ENCODE data around the gene CAT.

CAT gene

DNA sequence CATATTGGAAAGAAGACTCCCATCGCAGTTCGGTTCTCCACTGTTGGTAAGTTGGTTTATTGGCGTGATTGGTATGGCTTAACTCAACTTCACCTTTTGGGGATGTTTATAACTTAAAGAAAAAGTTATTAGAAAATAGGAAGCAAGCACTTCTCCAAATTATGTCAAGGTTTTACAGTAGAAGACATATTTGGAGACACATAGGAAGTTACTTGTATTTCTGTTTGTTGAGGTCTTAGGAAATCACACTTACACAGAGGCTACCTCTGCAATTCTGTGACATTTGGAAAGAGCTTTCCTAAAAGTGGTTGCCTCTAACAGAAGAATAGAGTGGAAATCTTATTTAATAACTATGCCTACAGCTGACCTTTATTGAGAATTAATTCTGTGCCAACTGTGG, 12.3 kb downstream of the CAT start:
- in situ Hi-C loops (cut with MboI; ENCODE audit: low pct_unique_long_range_greater_than_20kb, low sequenced_read_pairs) = no loop called here
- DNase-seq = no peak

DNA sequence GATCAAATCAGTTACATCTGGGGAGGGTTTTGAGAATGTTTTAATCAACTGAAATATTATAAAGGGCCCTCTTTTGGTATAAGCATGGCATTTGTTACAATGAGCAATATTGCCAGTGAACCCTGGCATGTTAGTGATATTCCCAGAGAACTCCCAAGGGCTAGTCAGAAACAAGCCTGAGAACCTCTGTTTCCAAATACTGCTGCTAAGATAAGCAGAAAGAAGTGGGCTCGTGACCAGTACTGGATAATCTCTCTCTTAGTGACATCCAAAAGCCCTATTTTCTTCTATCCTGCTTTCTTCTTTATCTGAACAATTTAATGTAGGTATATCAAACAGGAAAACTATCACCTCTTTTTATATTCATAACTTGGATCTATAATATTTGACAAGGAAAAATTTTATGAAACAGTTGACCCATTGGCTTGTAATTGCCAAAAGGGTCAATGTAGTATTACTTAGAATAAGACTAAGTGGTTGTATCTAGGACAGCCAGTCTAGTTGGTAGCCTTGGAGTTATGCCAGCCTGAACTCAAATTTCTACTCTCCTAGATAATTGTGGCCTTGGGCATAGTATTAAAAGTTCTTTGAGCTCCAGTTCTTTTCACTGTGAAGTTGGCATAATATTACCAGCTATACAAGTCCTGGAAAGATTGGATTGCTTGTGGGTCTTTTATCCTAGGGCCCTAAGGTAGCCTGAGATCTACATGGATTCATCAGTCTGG, 15.7 kb downstream of the CAT start:
- no peak for DNase-seq
- in situ Hi-C loops (cut with MboI; ENCODE audit: low pct_unique_long_range_greater_than_20kb, low sequenced_read_pairs) = no loop called here

DNA sequence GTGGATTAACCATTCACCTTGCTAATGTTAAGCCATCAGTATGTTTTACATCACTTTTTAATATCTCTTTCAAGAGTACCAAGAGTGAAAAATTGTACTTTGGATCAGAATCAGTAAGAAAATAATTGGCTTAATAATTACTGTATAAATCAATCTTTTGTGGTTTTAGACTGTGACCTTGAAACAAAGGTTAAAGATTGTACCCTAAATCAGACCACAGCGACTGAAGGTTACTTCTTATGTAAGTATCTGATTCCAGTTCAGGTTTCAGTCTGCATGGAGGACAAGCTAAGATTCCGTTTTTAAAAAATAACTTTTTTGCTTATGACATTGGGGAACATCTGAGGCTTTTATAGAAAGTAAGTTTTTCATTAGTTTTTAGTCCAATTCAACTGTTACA, 18.9 kb downstream of the CAT start:
- in situ Hi-C loops (cut with MboI; ENCODE audit: low pct_unique_long_range_greater_than_20kb, low sequenced_read_pairs) = no loop called here
- no peak for DNase-seq

DNA sequence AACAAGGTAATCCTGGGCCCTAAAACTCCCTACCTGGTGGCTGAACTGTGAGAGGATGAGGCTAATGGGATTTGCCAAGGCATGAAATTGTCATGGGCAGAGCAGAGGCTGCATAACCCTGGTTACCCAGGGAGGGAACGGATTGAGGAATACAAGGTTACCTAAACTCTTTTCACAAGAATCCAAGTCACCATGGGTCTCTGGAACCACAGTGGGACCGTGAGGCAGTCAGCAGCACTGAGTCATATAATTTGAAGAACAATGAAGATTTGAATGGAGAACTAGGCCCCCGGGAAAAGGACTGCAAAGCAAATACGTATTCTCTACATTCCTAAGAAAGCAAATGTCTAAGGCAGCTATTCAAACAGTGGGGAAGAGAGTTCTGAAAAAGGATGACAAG, 19.8 kb downstream of the CAT start:
- in situ Hi-C loops (cut with MboI; ENCODE audit: low pct_unique_long_range_greater_than_20kb, low sequenced_read_pairs) = no loop called here
- no peak for DNase-seq

DNA sequence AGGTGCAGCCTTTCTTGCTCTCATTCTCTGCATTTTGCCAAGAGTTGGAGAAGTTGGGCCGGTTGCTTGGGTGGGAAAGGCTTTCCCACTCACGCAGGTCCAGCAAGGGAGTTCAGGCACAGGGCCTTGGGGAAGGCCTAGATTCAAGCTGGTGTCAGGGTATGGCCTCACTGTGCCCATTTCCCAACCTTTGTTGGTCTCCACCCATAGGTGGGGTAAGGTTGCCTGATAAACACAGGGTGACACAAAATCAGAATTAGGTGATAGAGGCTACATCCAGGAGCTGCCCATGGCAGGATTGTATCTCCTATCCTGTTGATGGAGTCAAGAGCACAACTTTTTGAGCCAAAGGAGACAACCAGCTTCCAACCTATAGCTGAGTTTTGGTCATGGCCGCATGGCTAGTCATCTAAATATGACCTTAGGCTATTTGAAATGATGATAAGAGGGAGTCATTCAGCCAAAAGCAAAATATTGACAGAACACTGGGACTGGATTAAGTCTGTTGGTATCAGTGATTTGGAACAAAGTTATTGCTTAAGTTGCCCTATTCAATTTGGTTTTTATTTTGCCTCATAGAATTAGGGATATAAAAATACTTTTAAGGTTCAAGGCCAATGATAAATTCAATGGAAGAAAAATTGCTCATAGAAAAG, 20.9 kb downstream of the CAT start:
- no peak for DNase-seq
- in situ Hi-C loops (cut with MboI; ENCODE audit: low pct_unique_long_range_greater_than_20kb, low sequenced_read_pairs) = no loop called here

DNA sequence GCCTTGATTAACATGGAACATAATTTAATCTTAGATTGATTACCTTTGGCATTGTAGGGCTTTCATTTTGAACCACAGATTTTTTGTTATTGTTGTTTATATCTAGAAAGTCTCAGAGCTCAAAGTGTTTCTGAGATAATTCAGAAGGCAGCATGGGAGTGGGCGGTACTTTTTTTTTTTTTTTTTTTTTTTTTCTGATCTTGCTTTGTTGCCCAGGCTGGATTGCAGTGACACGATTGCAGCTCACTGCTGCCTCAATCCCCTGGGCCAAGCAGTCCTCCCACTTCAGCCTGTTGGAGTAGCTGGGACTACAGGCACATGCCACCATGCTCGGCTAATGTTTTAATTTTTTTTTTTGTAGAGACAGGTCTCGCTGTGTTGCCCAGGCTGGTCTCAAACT, 21.5 kb downstream of the CAT start:
- in situ Hi-C loops (cut with MboI; ENCODE audit: low pct_unique_long_range_greater_than_20kb, low sequenced_read_pairs) = no loop called here
- no peak for DNase-seq

DNA sequence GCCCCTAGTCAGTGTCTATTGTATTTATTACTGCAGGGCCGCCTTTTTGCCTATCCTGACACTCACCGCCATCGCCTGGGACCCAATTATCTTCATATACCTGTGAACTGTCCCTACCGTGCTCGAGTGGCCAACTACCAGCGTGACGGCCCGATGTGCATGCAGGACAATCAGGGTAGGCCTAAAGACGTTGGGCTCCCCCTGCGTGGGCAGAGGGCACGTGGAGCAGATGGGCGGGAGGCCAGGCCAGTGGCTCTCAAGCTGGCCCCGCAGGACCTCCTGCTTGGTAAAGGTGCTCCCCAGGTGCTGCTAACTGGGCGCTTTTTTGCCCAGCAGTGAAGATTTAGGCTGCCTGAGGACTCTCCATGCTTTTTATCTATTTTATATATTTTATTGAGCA, 22.5 kb downstream of the CAT start:
- DNase-seq = no peak
- in situ Hi-C loops (cut with MboI; ENCODE audit: low pct_unique_long_range_greater_than_20kb, low sequenced_read_pairs) = no loop called here

DNA sequence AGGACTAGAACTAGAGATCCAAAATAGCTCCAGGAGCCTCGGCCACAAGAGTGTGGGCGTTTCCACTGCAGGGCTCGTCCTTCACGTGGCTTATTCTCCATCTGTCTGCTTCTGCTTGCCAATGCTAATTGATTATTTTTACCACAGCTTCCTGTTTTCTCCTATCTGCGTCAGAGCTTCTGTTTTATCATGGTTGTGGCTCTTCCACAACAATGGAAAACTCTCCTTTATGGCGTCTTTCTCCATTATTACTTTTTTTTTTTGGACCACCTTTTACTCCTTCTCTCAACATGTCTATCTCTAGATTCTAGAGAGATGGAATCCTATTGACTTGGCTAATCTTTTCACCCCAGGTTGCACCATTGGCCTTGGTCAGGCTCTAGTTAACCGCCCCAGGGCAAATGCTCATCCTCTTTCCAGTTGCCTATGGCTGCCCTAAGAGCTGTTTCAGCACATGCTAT, 25.9 kb downstream of the CAT start:
- DNase-seq = peak; percentile 89
- in situ Hi-C loops (cut with MboI; ENCODE audit: low pct_unique_long_range_greater_than_20kb, low sequenced_read_pairs) = no loop called here

DNA sequence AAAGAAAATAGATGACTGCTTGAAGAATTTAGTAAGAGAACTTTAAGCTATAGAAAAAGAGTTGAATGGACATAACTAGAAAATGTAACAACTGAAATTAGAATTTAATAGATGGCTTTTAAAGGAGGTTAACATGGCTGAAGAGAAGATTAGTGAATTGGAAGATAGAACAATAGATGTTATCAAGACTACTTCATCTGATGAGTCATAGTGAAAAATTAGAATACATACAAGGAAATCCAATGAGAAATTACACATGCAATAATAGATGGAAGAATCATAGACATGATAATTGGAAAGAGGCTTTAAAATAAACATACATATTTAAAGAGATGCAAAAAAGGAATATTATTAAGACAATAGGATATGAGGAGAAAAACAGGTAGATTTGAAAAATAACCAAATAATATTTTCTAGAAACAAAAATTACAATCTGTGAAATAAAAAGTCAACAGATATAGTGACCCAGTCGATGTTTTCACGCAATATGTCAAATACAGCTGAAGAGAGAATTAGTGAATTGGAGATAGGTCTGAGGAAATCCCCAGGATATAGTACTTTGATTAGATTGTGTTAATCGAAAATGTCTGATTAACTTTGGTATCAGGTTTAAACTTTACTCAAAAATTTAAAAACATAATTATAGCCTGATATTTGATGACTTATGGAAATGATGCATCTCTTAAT, 28.2 kb downstream of the CAT start:
- DNase-seq = no peak
- in situ Hi-C loops (cut with MboI; ENCODE audit: low pct_unique_long_range_greater_than_20kb, low sequenced_read_pairs) = no loop called here

DNA sequence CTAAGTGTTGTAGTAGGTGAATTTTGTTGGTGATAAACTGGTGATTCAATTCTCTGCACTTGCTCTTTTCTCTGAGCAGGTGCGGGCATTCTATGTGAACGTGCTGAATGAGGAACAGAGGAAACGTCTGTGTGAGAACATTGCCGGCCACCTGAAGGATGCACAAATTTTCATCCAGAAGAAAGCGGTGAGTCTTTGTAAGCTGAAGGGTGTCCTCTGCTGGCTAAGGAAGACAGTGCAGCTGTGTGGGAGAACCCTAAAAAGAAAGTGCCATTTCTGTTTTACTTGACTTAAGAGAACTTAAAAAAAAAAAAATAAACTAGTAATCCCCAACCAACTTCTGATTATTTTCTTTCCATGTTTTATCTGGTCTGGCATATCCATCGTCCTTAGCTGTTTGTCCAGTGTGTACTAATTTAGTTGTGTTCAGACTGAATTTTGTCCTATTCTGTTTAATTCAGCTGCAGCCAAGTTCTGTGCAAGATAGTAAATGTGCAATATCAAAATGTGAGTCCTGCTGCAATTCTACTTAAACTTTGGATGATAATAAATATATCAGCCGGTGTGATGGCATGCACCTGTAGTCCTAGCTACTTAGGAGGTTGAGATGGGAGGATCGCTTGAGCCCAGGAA, 29.6 kb downstream of the CAT start:
- DNase-seq = peak; percentile 83
- in situ Hi-C loops (cut with MboI; ENCODE audit: low pct_unique_long_range_greater_than_20kb, low sequenced_read_pairs) = no loop called here

DNA sequence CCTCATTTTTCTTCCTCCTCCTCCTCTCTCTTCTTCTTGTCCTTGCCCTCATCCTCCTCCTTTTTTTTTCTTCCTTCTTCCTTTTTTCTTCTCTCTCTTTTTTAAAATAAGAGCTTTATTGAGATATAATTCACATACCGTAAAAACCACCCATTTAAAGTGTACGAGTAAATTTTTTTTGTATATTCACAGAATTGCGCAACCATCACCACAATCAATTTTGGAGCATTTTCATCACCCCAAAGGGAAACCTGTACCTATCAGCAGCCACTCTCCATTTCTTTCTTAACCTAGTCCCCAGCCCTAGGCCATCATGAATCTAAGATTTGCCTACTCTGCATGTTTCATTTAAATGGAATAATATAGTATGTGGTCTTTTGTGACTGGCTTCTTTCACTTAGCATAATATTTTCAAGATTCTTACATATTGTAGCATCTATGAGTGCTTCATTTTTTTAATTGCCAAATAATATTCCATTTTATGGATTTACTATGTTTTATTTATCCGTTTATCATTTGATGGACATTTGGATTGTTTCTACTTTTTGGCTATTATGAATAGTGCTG, 35.0 kb downstream of the CAT start:
- in situ Hi-C loops (cut with MboI; ENCODE audit: low pct_unique_long_range_greater_than_20kb, low sequenced_read_pairs) = no loop called here

DNA sequence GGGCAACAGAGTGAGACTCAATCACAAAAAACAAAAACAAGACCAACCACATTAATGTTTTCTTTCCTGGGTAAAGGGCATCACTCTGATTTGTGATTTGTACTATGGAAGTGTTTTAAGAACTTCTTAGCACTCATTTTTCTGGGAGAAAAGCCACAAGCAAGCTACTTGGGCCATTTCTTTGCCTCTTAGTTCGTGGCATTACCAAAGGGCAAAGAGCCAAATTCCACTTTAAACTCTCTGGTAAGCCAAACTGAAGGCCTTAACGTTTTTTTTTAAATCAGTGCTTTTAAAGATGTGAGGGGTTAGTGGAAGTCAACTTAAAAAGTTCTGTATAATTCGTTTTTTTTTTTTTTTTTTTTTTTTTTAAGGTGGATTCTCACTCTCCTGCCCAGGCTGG, 36.9 kb downstream of the CAT start:
- in situ Hi-C loops (cut with MboI; ENCODE audit: low pct_unique_long_range_greater_than_20kb, low sequenced_read_pairs) = loop anchor here (25.0 kb wide), 2 partner anchors 488 to 638 kb away; no protein-coding TSS in a partner anchor
- DNase-seq = no peak

More for the DNA sequence above, 35.0 kb downstream of the CAT start:
- no peak for DNase-seq

DNA sequence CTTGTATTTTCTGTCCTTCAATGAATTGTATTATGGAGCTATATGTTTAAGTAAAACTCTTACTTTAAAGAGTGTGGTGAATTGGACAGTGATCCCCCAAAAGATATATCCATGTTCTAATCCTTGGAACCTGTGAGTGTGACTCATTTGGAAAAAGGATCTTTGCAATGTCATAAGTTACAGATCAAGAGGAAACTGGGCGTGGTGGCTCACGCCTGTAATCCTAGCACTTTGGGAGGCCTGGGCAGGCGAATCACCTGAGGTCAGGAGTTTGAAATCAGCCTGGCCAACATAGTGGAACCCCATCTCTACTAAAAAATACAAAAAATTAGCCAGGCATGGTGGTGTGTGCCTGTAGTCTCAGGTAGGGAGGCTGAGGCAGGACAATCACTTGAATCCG, 38.1 kb downstream of the CAT start:
- DNase-seq = no peak
- in situ Hi-C loops (cut with MboI; ENCODE audit: low pct_unique_long_range_greater_than_20kb, low sequenced_read_pairs) = loop anchor here (25.0 kb wide), 2 partner anchors 490 to 640 kb away; no protein-coding TSS in a partner anchor

DNA sequence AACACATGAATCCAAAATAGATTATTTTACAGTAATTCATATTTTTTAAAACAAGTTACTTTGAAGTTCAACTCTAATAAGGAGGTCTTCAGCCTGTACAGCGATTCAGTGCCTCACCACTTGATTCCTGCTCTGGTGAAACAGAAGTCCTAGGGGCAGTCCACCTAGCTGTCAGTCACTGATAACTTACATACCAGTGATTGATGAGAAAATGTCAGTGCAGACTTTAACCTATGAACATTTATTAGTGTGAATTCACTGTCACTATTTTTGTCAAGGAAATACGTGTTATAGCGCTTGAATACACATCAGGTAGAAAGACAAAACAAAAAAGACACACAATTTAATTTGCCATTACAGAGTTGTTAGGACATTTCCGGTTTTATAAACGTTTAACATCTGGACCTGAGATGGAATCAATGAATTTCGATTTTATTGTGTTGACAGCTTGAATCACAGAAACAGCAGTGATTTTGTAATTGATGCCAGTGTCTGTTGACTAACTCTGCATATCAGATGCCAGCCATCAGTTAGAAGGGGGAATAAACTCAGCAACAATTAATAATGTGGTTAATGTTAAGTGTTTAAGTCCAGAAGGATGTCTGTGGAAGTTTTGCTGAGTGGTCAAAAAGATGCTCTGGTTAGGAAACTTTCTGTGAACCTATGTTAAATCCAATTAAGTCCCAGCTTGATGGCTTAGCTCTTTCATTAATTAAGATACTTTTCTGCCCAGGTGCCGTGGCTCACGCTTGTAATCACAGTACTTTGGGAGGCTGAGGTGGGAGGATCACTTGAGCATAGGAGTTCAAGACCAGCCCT, 40.3 kb downstream of the CAT start:
- in situ Hi-C loops (cut with MboI; ENCODE audit: low pct_unique_long_range_greater_than_20kb, low sequenced_read_pairs) = loop anchor here (25.0 kb wide), 2 partner anchors 492 to 642 kb away; no protein-coding TSS in a partner anchor
- no peak for DNase-seq

DNA sequence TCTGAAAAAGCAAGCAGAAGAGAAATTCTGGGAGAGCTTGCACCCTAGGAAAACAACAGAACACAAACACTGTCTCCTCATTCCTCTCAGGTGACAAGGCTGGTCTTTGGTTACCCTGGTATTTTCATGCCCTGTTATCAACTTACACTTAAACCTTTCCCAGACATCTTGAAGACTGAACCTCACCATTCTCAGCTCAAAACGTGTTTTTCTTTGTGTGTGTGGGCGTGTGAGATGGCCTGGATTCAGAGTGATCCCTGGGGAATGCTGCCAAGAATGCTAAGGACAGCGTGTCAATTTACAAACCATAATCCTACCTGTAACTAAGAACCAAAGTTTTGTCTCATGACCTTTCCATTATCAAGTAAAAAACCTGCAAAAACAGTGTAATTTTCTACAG, 41.6 kb downstream of the CAT start:
- DNase-seq = no peak
- in situ Hi-C loops (cut with MboI; ENCODE audit: low pct_unique_long_range_greater_than_20kb, low sequenced_read_pairs) = loop anchor here (10.0 to 25.0 kb wide), 3 partner anchors 326 to 643 kb away; no protein-coding TSS in a partner anchor

DNA sequence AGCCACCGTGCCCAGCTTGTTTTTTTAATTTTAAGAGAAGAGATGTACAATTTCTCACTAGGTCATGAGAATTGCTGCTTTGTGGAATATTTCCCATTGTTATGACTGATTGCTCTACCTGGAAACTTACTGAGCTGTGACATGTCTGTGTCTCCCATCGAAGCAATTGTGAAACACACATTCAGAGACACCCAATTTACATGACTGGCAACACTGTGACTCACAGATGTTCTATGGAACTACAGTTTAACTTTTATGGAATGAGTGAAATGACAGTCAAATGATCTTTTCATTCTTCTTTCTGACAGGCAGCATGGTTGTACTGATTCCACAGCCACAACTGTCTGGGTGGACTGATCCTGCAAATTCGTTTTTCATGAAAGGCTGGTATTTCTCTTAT, 42.6 kb downstream of the CAT start:
- no peak for DNase-seq
- in situ Hi-C loops (cut with MboI; ENCODE audit: low pct_unique_long_range_greater_than_20kb, low sequenced_read_pairs) = loop anchor here (10.0 to 25.0 kb wide), 3 partner anchors 327 to 644 kb away; no protein-coding TSS in a partner anchor

DNA sequence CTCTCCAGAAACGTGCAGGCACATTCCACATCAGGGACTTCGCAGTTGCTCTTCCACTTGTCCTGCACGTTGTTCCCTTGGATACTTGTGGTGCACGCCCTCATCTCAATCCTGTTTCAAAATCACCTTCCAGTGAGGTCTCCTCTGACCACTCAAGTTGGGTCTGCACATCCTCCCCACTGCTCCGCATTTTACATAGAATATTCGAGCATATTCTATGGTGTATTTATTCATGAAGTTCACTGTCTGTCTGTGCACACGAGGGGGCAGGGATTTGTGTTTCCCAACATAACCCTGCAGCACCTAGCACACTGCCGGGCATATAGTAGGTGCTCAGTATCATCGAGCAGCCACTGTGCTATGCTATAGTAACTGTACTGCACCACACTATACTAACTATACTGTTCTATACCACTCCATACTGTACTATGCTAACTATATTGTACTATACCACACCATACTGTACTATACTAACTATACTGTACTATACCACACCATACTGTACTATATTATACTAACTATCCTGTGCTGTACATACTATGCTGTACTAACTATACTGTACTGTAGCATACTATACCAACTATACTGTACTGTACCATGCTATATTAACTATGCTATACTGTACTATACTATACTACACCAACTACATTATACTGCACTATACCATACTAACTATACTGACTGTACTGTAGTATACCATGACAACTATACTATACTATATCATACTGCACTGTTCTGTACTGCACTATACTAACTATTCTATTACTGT, 44.6 kb downstream of the CAT start:
- in situ Hi-C loops (cut with MboI; ENCODE audit: low pct_unique_long_range_greater_than_20kb, low sequenced_read_pairs) = loop anchor here (10.0 to 25.0 kb wide), 3 partner anchors 328 to 646 kb away; no protein-coding TSS in a partner anchor
- no peak for DNase-seq

DNA sequence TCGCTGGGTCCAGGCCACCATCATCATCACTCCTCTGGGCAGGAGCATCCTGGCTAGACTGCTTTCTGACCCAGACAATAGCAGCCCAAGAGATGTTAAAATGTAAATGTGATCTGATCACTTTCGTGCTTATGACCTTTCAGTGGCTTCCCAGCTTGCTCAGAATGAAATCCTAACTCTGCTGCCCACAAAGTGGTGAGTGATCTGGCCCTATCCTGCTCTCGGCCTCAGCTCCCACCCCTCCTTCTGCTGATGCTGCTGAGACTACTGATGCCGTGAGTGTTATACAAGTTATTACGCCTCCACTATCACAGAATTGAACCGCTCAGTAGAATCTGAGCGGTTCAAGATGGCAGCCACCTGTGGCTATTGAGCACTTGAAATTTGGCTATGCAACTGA, 48.7 kb downstream of the CAT start:
- DNase-seq = no peak
- in situ Hi-C loops (cut with MboI; ENCODE audit: low pct_unique_long_range_greater_than_20kb, low sequenced_read_pairs) = loop anchor here (10.0 to 25.0 kb wide), 3 partner anchors 333 to 650 kb away; no protein-coding TSS in a partner anchor

Measured in KBM-7 (cell line).